B cell (primary cell): ENCODE data around the gene IFNK. TPM values are rescaled to one million over a fixed set of nuclear protein-coding genes. Genes with fewer than 3 reads are reported as not detected.

ENCODE experiments used
- ATAC-seq: fragments of 200-7000 bp; cut with Tn5 transposase; one replicate; pipeline ENCODE4 v1.10.0; 2021; ENCODE audit warnings: low read depth, mild to moderate bottlenecking, moderate number of reproducible peaks, moderate library complexity
- CTCF ChIA-PET: fragments of 350-600 bp; sonication (Branson Sonifier 250); formaldehyde crosslinking; loops from one replicate; lab custom pipeline; 2021; ENCODE audit warnings: antibody characterized with exemption, inconsistent platforms; lab: Charles Lee
- POLR2A ChIA-PET: fragments of 350-600 bp; sonication (Branson Sonifier 250); formaldehyde crosslinking; loops from one replicate; lab custom pipeline; 2021; ENCODE audit warnings: antibody characterized with exemption; lab: Charles Lee
- DNase-seq: peaks from one replicate; pipeline ENCODE4 v3.0.0; 2013
- H2AFZ ChIP-seq: 2 replicates; pipeline ENCODE4 v1.6.1; 2012; ENCODE audit warnings: mild to moderate bottlenecking, low read depth, low read length; ENCODE audit not compliant: insufficient read depth, poor library complexity, severe bottlenecking
- H3K27ac ChIP-seq, 2 donors: 1 replicate in 1 of 2; 2 replicates in 1 of 2; pipeline ENCODE4 v1.5.1; 2012 to 2013; ENCODE audit warnings: low read length in 2 of 2, mild to moderate bottlenecking in 2 of 2, moderate library complexity in 1 of 2
- H3K27me3 ChIP-seq, 4 experiments: fragments of 200-600 bp in 1 of 4; sonication (generic) in 1 of 4; replicated peaks in 1 of 4; 1 replicate in 2 of 4; 2 replicates in 2 of 4; pipeline versions ENCODE4 v1.6.1 to v1.7.0; 2013 to 2016; ENCODE audit warnings: low read length in 3 of 4, mild to moderate bottlenecking in 2 of 4, mixed read lengths in 1 of 4, moderate library complexity in 1 of 4; ENCODE audit not compliant: insufficient read depth in 4 of 4, control insufficient read depth in 3 of 4; ENCODE audit errors: control extremely low read depth in 1 of 4
- H3K36me3 ChIP-seq, 2 experiments: replicated peaks in 1 of 2; 1 replicate in 1 of 2; 2 replicates in 1 of 2; pipeline versions ENCODE4 v1.6.1 to v1.7.1; 2013; ENCODE audit warnings: low read length in 1 of 2; ENCODE audit not compliant: insufficient read depth in 2 of 2, control insufficient read depth in 1 of 2; ENCODE audit errors: control extremely low read depth in 1 of 2, extremely low read depth in 1 of 2
- H3K4me1 ChIP-seq, 2 donors: fragments of 200-600 bp in 1 of 2; sonication (generic) in 1 of 2; 1 replicate in 1 of 2; 2 replicates in 1 of 2; pipeline versions ENCODE4 v1.5.1 to v1.6.1; 2013 to 2017; ENCODE audit warnings: low read length in 2 of 2; ENCODE audit not compliant: control insufficient read depth in 2 of 2, insufficient read depth in 2 of 2
- H3K4me2 ChIP-seq: replicated peaks from 2 replicates; pipeline ENCODE3; 2012; ENCODE audit warnings: mild to moderate bottlenecking, low read depth, low read length; ENCODE audit not compliant: poor library complexity, severe bottlenecking
- H3K4me3 ChIP-seq, 5 experiments: fragments of 200-600 bp in 1 of 5; sonication (generic) in 1 of 5; 1 replicate in 3 of 5; 2 replicates in 2 of 5; pipeline versions ENCODE4 v1.5.1 to v1.7.0; 2011 to 2016; ENCODE audit warnings: low read length in 4 of 5, mild to moderate bottlenecking in 4 of 5, low read depth in 2 of 5, control low read depth in 1 of 5, moderate library complexity in 1 of 5; ENCODE audit not compliant: insufficient read depth in 1 of 5; ENCODE audit errors: control extremely low read depth in 1 of 5, extremely low read depth in 1 of 5
- H3K79me2 ChIP-seq: fragments of 200-600 bp; sonication (generic); one replicate; pipeline ENCODE4 v1.6.0; 2016; ENCODE audit warnings: low read length; ENCODE audit not compliant: control insufficient read depth, insufficient read depth
- H3K9ac ChIP-seq: fragments of 200-600 bp; sonication (generic); 2 replicates; pipeline ENCODE4 v1.6.1; 2017; ENCODE audit warnings: mild to moderate bottlenecking, low read length, moderate library complexity
- H3K9me3 ChIP-seq, 3 donors: one replicate each; pipeline versions ENCODE4 v1.6.1 to v1.7.1; 2013; ENCODE audit warnings: low read length in 2 of 3; ENCODE audit not compliant: control insufficient read depth in 2 of 3, insufficient read depth in 1 of 3; ENCODE audit errors: control extremely low read depth in 1 of 3
- H4K20me1 ChIP-seq: 2 replicates; pipeline ENCODE4 v1.6.0; 2012; ENCODE audit warnings: mild to moderate bottlenecking, low read length; ENCODE audit not compliant: insufficient read depth, control insufficient read depth, poor library complexity, severe bottlenecking
- H3K27ac Mint-ChIP-seq: one replicate; pipeline ENCODE4 v1.8.0; 2021; ENCODE audit warnings: mixed read lengths
- H3K27me3 Mint-ChIP-seq: one replicate; pipeline ENCODE4 v1.8.0; 2021; ENCODE audit warnings: mixed read lengths
- H3K4me1 Mint-ChIP-seq: one replicate; pipeline ENCODE4 v1.8.0; 2021; ENCODE audit warnings: mixed read lengths
- H3K4me3 Mint-ChIP-seq: one replicate; pipeline ENCODE4 v1.8.0; 2021; ENCODE audit warnings: mixed read lengths
- H3K9me3 Mint-ChIP-seq: one replicate; pipeline ENCODE4 v1.8.0; 2022; ENCODE audit warnings: mixed read lengths; ENCODE audit not compliant: insufficient read depth
- EZH2 ChIP-seq: IDR thresholded peaks from 2 replicates; pipeline ENCODE4 v1.6.1; 2012; ENCODE audit warnings: borderline replicate concordance, low read depth, mild to moderate bottlenecking, moderate library complexity, low read length; ENCODE audit not compliant: insufficient read depth, poor library complexity, severe bottlenecking
- WGBS: methylation state at CpG from one replicate; pipeline ENCODE4 v1.1.5; 2013; ENCODE audit warnings: missing lambda C conversion rate; ENCODE audit not compliant: insufficient coverage; 5-methylcytosine and 5-hydroxymethylcytosine counted together
- intact Hi-C: fragments of 100-400 bp; cut with micrococcal nuclease; formaldehyde crosslinking; loops from one replicate; pipeline ENCODE4 v1.10.0; 2022
- polyA plus RNA-seq: library from polyadenylated mRNA; depleted of rRNA; stranded (reverse); fragments of >200 nt; gene quantifications from 2 replicates; pipeline ENCODE4 v1.2.3, GENCODE V29; 2012
- total RNA-seq, 2 donors: library from RNA; stranded (reverse); fragments of 120-200 nt in 1 of 2; gene quantifications; 1 replicate in 1 of 2; 2 replicates in 1 of 2; pipeline versions ENCODE4 v1.2.3 to v1.2.4, GENCODE V29; 2013 to 2022
- TF ChIP-seq, protein P1 (sequence below): fragments of 200-600 bp; IDR thresholded peaks from one replicate; pipeline ENCODE4 v1.8.0; 2022; ENCODE audit warnings: antibody characterized with exemption, mild to moderate bottlenecking

Gene IFNK
- total and polyA plus RNA-seq, 2 donors (not counting 1 experiment from before 2014, with no cell fraction given), result not detected

DNA sequence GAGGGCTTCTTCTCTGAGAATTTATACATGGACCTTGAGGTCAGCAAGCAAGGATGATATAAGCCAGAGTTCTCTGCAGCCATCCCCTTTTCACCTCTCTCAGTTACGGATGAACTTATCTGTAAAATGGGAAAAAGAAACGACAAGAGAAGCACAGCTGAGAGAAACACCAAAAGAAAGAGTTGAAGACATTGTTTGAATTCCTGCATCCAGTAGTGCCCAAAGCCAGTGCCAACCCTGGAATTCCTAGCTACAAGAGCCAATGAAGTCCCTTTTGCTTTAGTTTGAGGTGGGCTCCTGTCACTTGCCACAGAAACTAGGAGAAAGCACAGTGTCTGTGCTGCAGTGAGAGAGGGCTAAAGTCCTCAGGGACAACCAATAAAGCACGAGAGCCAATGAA lies 12.1 kb downstream of the IFNK start:
- WGBS, result 80% methylated on average over 1 of the region's 3 CpGs
- peaks cover 9 to 10% of the 10 kb centered on the region in 2 donors for H3K4me1 ChIP-seq
- TF ChIP-seq, protein P1, sequence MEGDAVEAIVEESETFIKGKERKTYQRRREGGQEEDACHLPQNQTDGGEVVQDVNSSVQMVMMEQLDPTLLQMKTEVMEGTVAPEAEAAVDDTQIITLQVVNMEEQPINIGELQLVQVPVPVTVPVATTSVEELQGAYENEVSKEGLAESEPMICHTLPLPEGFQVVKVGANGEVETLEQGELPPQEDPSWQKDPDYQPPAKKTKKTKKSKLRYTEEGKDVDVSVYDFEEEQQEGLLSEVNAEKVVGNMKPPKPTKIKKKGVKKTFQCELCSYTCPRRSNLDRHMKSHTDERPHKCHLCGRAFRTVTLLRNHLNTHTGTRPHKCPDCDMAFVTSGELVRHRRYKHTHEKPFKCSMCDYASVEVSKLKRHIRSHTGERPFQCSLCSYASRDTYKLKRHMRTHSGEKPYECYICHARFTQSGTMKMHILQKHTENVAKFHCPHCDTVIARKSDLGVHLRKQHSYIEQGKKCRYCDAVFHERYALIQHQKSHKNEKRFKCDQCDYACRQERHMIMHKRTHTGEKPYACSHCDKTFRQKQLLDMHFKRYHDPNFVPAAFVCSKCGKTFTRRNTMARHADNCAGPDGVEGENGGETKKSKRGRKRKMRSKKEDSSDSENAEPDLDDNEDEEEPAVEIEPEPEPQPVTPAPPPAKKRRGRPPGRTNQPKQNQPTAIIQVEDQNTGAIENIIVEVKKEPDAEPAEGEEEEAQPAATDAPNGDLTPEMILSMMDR, result no peak
- TF ChIP-seq EZH2, result no peak
- H3K9ac ChIP-seq, result no peak overlapping the region
- no peaks in the 10 kb centered on the region for H3K79me2 ChIP-seq
- ATAC-seq (no peak), DNase-seq (no peak)
- no peaks in the 10 kb centered on the region for H3K36me3 ChIP-seq
- no peaks in the 10 kb centered on the region for H3K9me3 ChIP-seq
- H2AFZ ChIP-seq, result no peak overlapping the region
- Mint-ChIP-seq H3K9me3 (no peaks in the 10 kb centered on the region), H3K27me3 (no peaks in the 10 kb centered on the region), H3K4me1 (peaks cover 15% of the 10 kb centered on the region), H3K4me3 (no peak overlapping the region), H3K27ac (no peak overlapping the region)
- intact Hi-C loops, result no loop called here
- H3K27me3 ChIP-seq, result no peaks in the 10 kb centered on the region
- H3K4me3 ChIP-seq, result no peak overlapping the region
- ChIA-PET CTCF (interaction anchor here (1.2 to 17.3 kb wide), 2 partner anchors 76 to 202 kb away, joined by 6 to 395 read pairs; no protein-coding TSS in a partner anchor), POLR2A (no interaction called here)
- H3K27ac ChIP-seq, result no peak overlapping the region
- no peaks in the 10 kb centered on the region for H4K20me1 ChIP-seq
- H3K4me2 ChIP-seq, result no peak overlapping the region

DNA sequence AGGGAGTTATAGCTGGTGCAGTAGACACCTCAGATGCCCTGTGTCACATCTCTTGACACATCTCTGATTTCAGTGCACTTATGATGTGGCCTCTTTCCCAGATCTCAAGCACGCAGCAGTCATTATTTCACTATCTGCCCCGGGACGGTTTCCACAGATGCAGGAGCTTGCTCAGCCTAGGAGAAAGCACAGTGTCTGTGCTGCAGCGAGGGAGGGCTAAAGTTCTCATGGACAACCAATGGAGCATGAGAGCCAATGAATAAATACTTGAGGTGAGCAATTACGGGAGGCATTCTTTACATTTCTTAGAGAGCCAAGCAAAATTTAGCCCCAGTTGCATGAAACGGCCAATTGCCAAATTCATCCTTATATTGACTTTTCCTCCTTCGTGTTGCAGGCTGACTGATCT lies 12.9 kb downstream of the IFNK start:
- Mint-ChIP-seq H3K27ac (no peak overlapping the region), H3K4me1 (peaks cover 15% of the 10 kb centered on the region), H3K9me3 (no peaks in the 10 kb centered on the region), H3K27me3 (no peaks in the 10 kb centered on the region), H3K4me3 (no peak overlapping the region)
- H4K20me1 ChIP-seq, result no peaks in the 10 kb centered on the region
- TF ChIP-seq, protein P1, result no peak
- TF ChIP-seq EZH2, result no peak
- H3K4me2 ChIP-seq, result no peak overlapping the region
- POLR2A ChIA-PET, result no interaction called here
- no peak overlapping the region for H3K4me3 ChIP-seq
- CTCF ChIA-PET, result interaction anchor here (0.7 to 17.3 kb wide), 3 partner anchors 77 to 213 kb away, joined by 3 to 395 read pairs (median 6); no protein-coding TSS in a partner anchor
- intact Hi-C loops, result no loop called here
- H2AFZ ChIP-seq, result no peak overlapping the region
- WGBS, result 97% methylated on average over 6 of the region's 7 CpGs
- peaks cover 9 to 10% of the 10 kb centered on the region in 2 donors for H3K4me1 ChIP-seq
- no peak overlapping the region for H3K27ac ChIP-seq
- ATAC-seq (no peak), DNase-seq (no peak)
- no peak overlapping the region for H3K9ac ChIP-seq
- H3K9me3 ChIP-seq, result no peaks in the 10 kb centered on the region
- no peaks in the 10 kb centered on the region for H3K36me3 ChIP-seq
- H3K79me2 ChIP-seq, result no peaks in the 10 kb centered on the region
- H3K27me3 ChIP-seq, result no peaks in the 10 kb centered on the region
